Activated T-helper 9 cell treated with anti-CD3 and anti-CD28 coated beads, Interleukin-2, amount 50 U/mL, for 16 hours (primary cell): ENCODE results near the gene SDK2.

ENCODE experiments used
- DNase-seq: peaks from one replicate; pipeline ENCODE4 v3.0.0-alpha.2; 2020; ENCODE audit warnings: low read depth

Gene SDK2

DNA sequence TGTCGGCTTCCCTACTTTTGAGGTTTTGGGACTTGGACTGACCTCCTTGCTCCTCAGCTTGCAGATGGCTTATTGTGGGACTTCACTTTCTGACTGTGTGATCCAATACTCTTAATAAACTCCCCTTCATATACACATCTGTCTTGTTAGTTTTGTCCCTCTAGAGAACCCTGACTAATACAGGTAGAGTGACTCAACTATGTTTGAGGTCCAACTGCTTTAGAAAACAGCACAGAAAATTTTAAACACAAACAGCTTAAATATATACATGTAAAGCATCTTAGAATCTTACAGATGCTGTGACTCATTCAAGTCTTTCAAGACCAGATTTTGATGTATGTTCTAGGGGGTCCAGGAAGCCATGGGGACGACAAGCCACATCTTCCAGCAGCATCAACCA is 11.7 kb downstream of the SDK2 start:
- no peak for DNase-seq

DNA sequence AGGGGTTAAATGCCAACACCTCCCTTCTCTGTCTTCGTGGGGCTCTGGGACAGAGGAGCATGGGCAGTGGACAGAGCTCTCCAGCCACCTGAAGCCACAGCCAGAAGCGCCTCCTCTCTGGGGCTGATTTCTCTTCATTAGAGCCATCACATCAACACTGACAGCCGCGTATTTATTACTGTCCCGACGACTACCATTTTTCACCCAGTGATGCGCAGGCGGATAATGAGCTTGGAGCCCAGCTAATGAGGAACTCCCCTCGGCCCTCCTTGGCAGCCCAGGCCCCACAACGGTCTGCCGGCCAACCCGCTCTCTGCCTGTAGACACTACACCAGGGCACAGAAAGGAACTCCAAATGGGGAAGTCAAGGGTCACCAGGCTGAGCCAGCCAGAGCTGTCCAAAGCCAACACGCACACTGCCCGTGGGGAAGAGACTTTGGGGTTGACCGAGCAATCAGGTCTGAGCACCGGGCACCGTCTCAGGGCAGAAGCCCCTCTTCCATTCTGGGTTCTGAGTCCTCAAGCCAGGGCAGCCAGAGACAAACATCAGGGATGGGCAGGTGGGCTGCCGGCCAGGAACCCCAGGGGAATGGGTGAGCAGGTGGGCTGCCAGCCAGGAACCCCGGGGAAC is 13.2 kb downstream of the SDK2 start:
- DNase-seq: no peak

DNA sequence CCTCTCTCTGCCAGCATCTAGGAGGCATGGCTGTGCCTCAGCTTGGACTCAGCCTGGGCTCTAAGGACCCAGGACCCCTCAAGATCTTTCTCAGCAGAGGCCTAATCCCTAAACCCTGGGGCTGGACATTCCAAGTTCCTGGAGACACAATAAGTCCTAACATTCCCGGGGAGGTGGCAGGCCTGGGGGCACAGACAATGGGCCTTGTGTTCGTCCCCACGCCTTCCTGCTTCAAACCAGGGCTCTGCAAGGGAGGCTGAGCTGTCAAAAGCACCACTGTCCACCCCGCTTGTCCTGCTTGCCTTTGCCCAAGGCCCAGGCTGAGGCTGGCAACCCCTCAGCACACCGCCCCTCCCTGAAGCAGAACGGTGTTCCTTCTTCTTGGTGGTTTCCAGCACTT is 13.7 kb downstream of the SDK2 start:
- no peak for DNase-seq

DNA sequence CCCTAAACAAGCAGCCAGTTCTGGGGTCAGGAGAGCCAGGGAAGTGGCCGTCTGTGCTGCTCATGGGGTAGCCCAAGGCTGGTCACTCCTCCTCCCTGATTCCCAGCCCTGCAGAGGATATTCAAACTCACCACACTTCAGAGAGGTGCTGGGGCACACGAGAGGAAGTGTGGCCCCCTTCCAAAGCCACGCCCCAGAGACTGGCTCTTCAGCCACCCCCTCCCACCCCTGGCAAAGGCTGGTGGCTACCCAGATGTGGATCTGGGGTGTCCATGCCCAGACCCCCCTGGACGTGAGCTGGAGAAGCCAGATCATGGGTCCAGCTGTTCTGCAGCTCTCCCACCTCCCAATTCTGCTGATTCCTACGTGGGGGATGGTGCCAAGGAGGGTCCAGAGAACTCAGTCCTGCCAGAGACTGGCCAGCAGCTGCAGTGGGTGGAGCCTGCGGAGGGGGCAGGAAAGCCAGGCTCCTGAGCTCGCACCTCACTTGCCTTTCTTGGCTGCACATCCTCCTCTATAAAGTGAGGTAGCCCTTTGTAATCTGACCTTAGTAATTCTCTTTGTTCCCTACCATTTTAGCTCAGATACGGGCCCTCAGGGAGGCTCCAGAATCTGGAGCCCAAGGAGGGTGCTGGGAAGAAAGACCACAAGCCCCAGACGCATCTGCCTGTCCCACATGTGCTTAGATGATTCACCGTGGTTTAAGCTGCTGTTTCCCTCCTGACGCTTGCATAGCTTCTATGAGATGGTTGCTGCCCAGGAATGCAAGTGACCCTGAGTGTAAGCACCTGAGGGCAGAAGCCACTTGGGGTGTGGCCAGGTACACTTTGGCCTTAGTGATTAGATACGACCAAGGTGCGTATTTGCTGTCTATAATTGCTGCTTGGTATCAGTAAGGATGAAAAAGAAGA is 15.3 kb downstream of the SDK2 start:
- DNase-seq: no peak

DNA sequence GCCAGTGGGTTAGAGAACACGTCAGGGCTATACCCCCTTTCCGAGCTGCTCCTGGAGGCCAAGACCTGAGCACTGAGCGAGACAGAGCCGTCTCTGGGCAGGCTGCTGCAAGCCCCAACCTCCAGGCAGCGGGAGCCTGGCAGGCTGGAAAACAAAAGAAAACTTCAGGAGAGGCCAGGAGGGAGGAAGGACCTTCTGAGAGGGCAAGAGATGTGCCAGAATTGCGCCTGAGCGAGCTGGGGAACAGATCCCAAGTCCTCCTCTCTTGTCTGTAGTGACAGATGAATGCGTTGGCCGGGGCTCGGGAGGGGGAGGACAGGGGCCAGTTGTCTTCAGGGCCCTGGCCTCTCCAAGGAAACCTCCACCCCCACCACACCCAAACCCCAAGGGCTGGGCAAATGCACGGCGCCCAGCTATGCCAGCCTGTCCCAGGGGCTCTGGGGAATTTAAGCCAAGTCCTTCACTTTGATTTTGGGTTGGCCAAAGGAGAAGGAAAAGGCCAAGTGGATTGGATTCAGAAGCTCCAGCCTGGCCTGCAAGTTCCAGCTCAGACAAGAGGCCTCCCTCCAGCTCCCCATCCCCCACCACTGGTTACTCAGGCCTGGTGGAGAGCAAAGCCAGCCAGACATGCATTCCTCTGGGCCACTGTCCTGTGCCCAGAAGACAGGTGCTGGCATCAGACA is 18.1 kb downstream of the SDK2 start:
- no peak for DNase-seq

DNA sequence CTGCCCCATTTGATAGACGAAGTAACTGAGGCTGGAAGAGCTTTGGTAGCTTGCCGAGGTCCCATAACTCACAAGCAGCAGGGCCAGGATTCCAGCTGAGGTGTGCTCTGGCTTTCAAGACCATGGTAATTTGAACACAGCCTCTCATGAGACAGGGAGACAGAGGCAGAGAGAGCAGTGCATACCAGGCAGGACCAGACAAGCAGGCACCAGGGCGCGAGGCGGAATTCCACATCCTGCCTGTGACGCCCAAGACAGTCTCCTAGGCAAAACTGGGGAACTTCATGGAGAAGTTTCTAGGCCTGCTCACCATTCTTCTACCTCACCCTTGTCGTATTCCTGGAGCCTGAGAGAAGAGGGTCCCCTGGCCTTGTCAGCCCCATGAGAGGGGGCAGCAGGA is 19.2 kb downstream of the SDK2 start:
- DNase-seq: no peak

DNA sequence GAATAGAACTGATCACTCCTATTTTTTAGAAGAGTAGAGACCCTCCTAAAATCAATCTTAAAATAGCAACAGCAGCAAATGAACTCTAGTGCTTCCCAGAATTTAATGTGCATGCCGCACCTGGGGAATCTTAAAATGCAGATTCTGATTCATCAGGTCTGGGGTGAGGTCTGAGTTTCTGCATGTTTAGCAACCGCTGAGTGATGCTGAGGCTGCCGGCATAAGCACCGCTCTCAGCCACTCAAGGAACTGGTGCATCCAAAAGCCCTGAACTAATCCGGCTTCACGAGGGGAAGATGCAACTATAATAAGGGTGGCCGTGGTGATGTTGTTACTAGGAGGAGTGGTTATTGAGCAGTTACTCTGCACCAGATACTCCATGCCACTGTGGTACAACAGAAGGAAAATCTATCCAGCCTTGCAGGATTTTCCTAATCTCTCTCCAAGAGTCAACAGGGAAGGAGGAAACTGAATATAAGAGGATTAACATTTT is 19.7 kb downstream of the SDK2 start:
- DNase-seq: no peak

DNA sequence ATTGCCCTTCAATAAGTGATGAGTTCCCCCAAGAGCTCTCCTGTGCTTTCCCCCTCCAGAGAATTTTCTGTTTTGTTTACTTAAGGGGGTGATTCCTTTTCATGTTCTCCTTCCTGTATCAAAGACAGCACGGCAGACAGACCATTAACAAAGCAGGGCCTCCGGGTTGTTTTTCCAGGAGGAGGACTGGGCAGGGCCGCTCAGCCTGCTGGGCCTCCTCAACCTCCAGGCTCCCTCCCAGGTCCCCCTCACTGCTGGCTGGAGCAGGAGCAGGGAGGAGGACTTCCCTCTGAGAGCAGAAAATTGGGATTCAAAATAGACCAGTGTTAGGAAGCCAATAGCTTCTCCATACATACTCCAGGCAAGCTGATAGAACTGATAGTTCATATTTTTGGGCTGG is 20.4 kb downstream of the SDK2 start:
- DNase-seq: no peak

DNA sequence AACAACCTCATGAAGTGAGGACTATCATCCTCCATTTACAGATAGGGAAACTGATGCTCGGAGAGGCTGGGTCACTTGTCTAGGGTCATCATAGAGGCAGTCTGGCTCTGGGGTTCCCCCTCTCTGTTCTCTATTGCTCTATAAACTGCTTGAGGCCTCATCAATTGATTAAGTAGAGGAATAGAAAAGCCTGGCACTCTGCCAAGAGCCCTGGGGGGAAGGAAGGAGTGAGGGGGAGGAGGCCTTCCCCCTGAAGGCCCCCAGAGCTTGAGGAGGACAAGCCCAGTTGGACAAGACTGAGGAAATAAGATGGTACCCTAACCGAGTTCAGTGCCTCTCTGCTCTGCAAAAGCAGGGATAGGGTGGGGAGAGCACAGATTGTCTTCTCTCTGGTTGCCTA is 21.0 kb downstream of the SDK2 start:
- no peak for DNase-seq

DNA sequence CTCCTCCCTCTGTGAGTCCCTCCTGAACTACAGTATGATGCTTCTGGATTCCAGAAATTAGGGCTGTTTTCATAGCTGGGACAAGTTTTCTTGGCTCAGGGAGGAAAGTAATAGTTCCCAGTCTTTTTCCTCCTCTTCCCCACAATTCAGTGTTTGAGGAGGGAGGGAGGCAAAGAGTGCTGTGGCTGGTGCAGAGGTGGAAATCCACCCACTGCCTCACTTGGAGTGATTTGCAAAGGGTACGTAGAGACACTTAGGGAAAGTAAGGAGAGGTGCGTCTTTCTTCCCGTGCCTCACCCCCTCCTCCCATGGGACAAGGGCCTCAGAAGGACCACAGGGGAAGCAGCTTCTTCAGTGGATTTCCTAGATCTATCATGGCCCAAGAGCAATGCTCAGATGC is 21.9 kb downstream of the SDK2 start:
- no peak for DNase-seq

DNA sequence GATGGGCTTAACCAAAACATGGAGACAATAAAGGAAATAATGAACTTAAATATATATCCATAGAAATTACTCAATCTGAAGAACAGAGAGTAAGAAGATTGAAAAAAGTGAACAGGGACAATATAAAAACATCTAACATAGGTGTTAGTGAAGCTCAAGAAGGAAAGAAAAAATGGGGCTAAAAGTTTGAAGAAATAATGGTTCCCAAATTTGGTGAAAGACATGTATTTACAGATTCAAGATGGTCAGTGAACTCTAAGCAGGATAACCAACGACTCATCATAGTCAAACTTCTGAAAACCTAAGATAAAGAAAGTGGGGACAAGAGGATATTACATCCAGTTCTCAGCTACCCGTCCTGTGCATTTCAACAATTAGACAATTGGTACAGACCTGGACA is 22.6 kb downstream of the SDK2 start:
- DNase-seq: no peak

DNA sequence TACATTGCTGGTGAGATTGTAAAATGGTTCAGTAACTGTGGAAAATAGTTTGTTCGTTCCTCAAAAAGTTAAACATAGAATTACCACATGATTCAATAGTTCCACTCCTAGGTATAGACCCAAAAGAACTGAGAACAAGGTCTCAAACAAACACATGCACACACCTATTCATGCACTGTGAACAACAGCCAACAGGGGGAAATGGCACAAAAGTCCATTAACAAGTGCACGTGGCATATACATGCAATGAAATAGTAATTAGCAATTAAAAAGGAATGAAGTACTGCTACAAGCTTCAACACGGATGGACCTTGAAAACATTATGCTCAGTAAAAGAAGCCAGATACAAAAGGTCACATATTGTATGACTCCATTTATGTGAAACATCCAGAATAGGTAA is 23.8 kb downstream of the SDK2 start:
- no peak for DNase-seq

DNA sequence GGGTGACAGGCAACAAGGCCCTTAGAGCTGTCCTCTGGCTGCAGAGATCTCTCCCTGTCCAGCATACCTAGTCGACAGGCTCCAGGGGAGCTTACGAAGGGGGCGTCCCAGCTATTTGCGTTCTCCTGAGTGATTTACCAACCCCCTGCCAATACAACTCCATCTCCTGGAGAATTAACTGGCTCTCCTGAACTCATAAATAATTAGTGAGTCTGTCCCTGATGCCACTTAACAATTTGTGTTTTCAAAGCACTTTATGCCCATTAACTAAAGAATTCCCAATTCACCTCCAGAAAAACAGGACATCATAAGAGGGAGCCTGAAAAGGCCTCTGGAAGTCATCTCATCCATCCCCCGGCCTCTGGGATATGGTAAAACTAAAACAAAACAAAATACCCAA is 26.7 kb downstream of the SDK2 start:
- no peak for DNase-seq

DNA sequence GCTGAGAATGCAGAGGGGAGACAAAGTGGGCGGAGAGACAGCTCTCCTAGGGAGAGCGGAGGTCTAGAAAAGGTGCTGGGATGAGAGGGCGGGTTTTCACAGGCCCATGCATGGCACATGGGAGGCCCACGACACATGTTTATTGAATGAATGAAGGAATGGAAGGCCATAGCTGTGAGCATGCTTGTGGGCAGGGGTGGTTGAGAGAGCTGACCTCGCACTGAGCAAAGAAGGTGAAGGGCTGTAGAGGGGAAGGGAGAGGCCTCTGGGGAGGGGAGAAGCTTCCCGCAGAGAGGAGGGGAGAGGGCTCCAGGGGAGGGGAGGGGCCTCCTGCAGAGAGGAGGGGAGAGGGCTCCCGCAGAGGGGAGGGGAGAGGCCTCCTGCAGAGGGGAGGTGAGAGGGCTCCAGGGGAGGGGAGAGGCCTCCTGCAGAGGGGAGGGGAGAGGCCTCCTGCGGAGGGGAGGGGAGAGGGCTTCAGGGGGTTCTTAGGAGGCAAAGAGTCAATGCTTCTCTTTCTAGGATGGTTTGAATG is 27.3 kb downstream of the SDK2 start:
- DNase-seq: no peak

DNA sequence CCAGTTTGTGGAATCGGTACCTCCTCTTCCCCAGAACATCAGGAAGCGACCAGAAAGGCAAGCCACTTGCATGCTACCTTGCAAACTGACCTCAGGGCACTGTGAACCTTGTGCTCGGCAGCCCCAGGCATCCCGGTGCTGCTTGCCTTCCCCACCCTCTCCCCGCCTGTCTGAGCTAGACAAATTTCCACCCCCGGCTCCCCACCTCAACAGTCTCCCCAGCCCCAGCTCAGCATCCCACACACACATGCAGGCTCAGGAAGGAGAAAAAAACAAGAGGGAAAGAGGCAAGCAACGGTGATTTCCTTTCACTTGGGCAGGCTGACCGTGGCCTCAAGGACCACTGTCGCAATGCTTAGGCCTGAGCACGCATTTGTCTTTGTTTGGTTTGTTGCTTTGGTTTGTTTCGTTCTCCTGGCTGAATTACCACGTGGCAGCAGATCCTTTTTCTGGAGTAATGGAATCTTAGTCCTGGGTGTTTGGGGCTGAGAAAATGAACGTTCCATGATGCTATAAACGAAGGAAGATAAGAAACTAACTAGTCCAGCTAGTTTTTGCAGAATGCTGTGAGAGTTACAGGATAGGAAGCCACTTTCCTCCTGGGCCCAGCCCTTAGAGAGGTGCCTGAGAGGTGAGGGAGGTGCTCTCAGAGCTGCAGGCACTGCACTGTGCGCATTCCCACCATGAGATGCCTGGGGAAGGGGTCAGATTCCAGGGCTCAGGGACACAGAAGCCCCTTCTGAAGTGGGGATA is 27.9 kb downstream of the SDK2 start:
- no peak for DNase-seq

DNA sequence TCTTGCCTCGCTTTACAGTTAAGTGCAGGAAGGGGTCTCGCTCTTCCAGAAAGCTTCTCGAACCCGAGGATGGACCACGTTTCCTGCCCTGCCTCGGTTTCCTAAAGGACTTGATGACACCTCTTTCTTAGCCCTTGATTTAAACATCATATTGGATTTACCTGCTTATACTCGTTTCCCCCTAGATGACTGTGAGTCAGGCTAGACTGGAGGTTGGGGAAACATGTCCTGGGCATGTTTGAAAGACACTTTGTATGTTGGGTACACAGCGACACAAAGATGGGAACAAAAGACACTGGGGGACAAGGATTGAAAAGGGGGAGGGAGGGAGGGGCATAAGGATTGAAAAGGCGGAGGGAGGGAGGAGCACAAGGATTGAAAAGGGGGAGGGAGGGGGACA is 30.0 kb downstream of the SDK2 start:
- DNase-seq: no peak

DNA sequence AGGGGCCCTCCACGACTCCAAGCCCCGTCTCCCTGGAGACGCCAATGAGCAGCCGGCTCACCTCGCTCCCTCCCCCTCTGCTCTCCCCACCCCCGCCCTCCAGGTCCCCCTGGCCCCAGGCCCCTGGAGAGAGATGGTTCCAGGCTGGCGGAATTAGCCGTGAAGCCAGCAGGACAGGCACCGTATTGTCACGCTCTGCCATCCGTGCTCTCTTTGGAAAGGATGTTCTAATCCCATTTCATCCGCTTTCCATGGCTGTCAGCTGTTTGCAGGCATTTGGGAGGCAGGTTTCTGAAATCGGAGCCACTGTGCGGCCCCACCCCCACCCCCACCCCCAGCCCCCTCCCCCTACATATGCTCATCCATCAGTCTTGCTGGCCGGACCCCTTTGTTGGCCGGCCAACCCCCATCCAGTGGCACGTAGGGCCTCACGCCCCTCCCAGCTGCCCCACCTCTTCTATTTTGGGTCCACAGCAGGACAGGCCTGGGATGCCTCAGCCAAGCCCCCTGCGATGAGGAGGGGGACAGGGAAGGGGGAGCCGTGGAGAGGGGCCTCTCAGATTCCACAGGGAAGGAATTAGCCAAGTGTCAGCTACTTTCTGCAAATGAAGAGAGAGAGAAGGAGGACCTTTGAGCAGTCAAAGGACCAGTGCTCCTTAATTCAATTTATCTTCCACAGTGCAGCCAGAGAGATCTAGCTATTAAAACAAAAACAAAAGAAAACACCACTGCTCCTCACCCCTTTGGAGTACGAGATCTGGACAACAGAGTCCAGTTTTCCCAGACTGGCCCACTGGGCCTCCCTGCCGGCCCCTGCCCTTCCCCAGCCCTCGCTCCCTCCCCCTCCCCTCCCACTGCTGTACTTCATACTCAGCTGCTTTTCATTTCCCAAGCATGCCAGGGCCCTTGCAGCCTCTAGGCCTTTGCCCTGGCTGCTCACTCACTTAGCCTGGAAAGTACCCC is 30.7 kb downstream of the SDK2 start:
- no peak for DNase-seq

DNA sequence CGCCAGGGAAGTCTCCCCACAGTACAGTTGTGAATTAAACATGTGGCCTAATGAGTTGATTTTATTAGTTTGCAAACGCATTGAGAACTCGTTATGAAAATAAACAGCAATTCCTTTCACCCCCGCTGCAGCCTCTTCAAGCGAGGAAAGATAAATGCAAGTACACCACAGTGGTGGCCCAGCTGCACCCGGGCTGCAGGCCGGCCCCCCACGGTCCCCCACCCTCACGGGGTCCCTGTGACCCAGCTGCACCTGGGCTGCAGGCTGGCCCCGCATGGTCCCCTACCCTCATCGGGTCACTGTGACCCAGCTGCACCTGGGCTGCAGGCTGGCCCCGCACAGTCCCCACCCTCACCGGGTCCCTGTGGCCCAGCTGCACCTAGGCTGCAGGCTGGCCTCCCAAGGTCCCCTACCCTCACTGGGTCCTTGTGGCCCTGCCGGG is 32.2 kb downstream of the SDK2 start:
- no peak for DNase-seq

DNA sequence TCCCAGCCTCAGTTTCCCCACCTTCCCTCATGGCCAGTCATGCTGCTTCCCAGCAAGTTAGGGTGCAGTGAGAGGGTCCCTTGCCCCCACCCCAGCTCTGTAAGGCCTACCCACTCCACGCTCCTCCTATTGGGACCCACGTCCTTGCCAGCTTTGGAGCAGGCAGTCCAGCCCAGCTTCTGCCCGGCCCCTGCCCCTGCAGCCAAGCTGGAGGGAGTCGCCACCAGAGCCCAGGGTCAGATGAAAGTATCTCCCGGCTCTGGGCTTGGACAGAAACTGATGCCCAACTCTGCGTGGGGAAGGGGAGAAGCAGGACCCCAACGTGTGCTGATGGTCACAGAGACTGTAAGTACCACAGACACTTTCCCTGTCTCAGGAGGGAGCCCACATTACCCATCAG is 32.6 kb downstream of the SDK2 start:
- DNase-seq: no peak

DNA sequence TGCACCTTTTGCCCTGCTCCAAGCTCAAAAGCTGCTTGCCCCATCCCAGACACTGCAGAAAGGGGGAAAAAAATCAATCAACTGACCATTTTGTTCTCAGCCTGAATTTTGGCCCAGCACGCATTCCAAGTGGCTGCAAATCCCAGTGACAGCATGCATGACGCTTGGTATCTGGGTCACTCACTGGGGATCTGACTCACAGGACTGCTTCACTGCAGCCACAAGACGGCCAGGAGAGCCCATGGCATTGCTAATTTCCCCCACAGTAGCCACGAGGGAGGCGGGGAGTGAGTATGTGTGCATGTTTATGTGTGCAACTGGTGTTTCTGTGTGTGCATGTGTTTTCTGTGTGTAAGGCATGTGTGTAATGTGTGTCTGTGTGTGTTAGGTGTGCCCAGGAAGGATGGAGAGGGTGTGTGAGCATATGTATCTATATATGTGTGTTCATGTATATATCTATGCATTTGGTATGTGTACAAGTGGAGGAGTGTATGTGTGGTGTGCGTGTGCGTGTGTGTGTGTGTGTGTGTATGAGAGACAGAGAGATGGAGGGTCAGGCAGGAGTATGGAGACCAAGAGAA is 33.8 kb downstream of the SDK2 start:
- DNase-seq: no peak
